GM23248 (cell line): Measurements from ENCODE around the gene KIF1B.

ENCODE experiments used
- EZH2 ChIP-seq: fragments of 200-600 bp; sonication (generic); IDR thresholded peaks from 2 replicates; pipeline ENCODE4 v1.6.1; 2018; ENCODE audit warnings: antibody characterized with exemption, mild to moderate bottlenecking; ENCODE audit not compliant: insufficient read depth, poor library complexity, severe bottlenecking
- EZH2phosphoT487 ChIP-seq: fragments of 200-600 bp; sonication (generic); IDR thresholded peaks from 2 replicates; pipeline ENCODE4 v1.6.1; 2018; ENCODE audit warnings: antibody characterized with exemption, moderate library complexity, mild to moderate bottlenecking, low read depth; ENCODE audit not compliant: insufficient read depth

DNA sequence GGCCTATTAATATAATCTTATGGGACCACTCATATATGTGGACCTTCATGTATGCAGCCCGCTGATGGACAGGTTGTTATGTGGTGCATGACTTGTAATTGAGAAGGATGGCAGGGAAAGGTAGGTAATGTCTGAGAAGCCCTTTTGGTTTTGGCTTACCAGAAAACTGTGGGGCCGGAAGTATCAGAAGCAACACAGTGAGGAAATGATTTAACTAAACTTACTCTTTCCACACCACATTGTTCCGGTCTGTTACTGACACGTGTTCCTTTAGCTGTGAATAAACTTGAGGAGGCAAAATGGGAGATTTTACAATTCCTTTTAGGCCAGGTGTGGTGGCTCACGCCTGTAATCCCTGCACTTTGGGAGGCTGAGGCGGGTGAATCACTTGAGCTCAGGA is 32.4 kb downstream of the KIF1B start:
- no peak for TF ChIP-seq EZH2
- no peak for TF ChIP-seq EZH2phosphoT487
